RKO (cell line): ENCODE results near the gene DPF3.

Experiments used
- DNase-seq: peaks from one replicate; pipeline ENCODE4 v3.0.0-alpha.2; 2016; ENCODE audit warnings: low spot score

DPF3 gene

GRCh38 chr14:72800296-72800695, 93.6 kb downstream of the DPF3 start:
- DNase-seq = no peak

- DNase-seq = no peak
Observed at GRCh38 chr14:72796935-72797334, 97.0 kb downstream of the DPF3 start.

- no peak for DNase-seq
Observed at GRCh38 chr14:72793156-72793939, 100.6 kb downstream of the DPF3 start.

GRCh38 chr14:72792051-72792788, 101.7 kb downstream of the DPF3 start:
- DNase-seq = no peak

- DNase-seq = no peak
Observed at GRCh38 chr14:72790887-72791566, 102.9 kb downstream of the DPF3 start.

GRCh38 chr14:72788972-72789728, 104.8 kb downstream of the DPF3 start:
- DNase-seq = no peak

- no peak for DNase-seq
Observed at GRCh38 chr14:72788255-72788654, 105.6 kb downstream of the DPF3 start.

GRCh38 chr14:72787841-72788240, 106.1 kb downstream of the DPF3 start:
- no peak for DNase-seq

- DNase-seq = no peak
Observed at GRCh38 chr14:72786378-72787350, 107.2 kb downstream of the DPF3 start.

- DNase-seq = no peak
Observed at GRCh38 chr14:72783741-72784140, 110.2 kb downstream of the DPF3 start.

GRCh38 chr14:72782817-72783216, 111.1 kb downstream of the DPF3 start:
- no peak for DNase-seq

- no peak for DNase-seq
Observed at GRCh38 chr14:72781561-72782508, 112.1 kb downstream of the DPF3 start.

GRCh38 chr14:72780751-72781150, 113.2 kb downstream of the DPF3 start:
- DNase-seq = no peak

GRCh38 chr14:72779679-72780078, 114.2 kb downstream of the DPF3 start:
- no peak for DNase-seq

GRCh38 chr14:72777636-72778035, 116.3 kb downstream of the DPF3 start:
- no peak for DNase-seq

- DNase-seq = no peak
Observed at GRCh38 chr14:72776701-72777261, 117.1 kb downstream of the DPF3 start.

GRCh38 chr14:72775923-72776554, 117.9 kb downstream of the DPF3 start:
- DNase-seq = no peak

GRCh38 chr14:72774894-72775620, 118.8 kb downstream of the DPF3 start:
- no peak for DNase-seq
